ENCODE measurements around the gene GSE1.
A peak's percentile ranks its signal among the peaks of the same experiment; 100 is the strongest.

Gene GSE1

DNA sequence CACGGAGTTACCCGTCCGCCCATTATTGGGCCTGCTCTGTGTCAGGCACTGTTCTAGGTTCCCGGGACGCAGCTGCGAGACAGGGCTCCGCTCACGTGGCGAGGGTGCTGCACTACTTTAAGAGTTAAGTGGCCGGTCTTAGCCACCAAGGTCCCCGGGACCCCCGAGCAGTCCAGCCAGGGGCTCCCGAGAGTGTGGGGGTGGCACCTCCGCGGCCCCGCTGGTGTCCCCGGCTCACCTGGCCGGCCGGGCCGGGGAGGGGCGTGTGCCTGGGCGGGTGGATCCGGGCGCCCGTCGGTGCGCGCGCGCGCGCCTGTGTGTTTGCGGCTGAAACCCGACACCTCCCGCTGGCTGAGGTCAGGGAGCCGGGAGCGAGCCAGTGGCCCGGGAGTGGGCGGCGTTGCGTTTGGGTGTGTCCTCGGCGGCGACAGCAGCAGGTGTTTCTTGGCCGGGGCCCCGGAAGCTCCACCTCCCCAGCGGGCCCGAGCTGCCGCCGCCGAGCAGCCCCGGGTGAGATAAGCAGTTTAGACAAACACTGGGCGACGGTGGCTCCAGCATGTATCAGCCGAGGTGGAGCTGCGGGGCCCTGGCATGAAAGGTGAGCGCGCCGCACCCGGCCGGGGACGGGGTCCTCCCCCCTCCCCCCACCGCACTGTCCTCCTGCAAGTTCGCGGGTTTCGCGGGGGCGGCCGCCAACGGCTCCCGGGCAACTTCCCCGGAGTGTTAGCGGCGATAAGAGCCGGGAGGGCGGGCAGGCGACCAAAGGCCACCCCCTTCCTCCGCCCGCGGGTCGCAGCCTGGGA lies at the start of gene GSE1:
Gene GSE1 (plus strand): TSS at position 522 of the 803 bp plus-strand sequence. CDS start 70 bp downstream, at position 592.
- DNase-seq (ENCODE audit: low read depth) = no peak
- TF ChIP-seq, protein P1, sequence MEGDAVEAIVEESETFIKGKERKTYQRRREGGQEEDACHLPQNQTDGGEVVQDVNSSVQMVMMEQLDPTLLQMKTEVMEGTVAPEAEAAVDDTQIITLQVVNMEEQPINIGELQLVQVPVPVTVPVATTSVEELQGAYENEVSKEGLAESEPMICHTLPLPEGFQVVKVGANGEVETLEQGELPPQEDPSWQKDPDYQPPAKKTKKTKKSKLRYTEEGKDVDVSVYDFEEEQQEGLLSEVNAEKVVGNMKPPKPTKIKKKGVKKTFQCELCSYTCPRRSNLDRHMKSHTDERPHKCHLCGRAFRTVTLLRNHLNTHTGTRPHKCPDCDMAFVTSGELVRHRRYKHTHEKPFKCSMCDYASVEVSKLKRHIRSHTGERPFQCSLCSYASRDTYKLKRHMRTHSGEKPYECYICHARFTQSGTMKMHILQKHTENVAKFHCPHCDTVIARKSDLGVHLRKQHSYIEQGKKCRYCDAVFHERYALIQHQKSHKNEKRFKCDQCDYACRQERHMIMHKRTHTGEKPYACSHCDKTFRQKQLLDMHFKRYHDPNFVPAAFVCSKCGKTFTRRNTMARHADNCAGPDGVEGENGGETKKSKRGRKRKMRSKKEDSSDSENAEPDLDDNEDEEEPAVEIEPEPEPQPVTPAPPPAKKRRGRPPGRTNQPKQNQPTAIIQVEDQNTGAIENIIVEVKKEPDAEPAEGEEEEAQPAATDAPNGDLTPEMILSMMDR (IDR thresholded peaks at IDR 0.05; ENCODE audit: control insufficient read depth, insufficient read depth, low read depth, low read length, missing control alignments) = no peak

GRCh38 chr16:85563515-85564276 lies 49.4 kb upstream of the GSE1 start:
- TF ChIP-seq, protein P1 (IDR thresholded peaks at IDR 0.05; ENCODE audit: control insufficient read depth, insufficient read depth, low read depth, low read length, missing control alignments) = no peak
- no peak overlapping the region for H3K4me3 ChIP-seq (ENCODE audit: control insufficient read depth, low read depth, low read length)
- DNase-seq (ENCODE audit: low read depth) = no peak

More for the DNA sequence above, at the start of gene GSE1:
- peak within 1 kb of the TSS; percentile 57 for H3K4me3 ChIP-seq (ENCODE audit: control insufficient read depth, low read depth, low read length)

- TF ChIP-seq, protein P1 (IDR thresholded peaks at IDR 0.05; ENCODE audit: control insufficient read depth, insufficient read depth, low read depth, low read length, missing control alignments) = peak; percentile 59
- no peak for DNase-seq (ENCODE audit: low read depth)
- no peak overlapping the region for H3K4me3 ChIP-seq (ENCODE audit: control insufficient read depth, low read depth, low read length)
Observed at GRCh38 chr16:85564277-85565051, 48.7 kb upstream of the GSE1 start.

DNA sequence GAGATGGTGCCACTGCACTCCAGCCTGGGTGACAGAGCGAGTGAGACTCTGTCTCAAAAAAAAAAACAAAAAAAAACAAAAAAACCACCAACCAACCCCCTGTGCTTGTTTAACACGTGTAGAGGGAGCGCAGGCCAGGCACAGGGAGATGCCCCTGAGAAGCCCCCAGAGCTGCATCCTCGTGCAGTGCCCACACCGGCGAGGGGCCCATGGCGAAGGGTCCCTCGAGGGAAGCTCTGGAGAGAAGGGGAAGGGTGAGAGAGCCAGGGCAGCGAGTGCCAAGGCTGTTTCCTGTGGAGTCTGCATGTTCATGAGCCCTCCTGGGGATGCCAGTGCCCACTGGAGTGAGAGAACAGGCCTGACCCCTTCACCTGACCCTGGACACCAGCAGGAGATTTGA lies 47.8 kb upstream of the GSE1 start:
- H3K4me3 ChIP-seq (ENCODE audit: control insufficient read depth, low read depth, low read length) = no peak overlapping the region
- no peak for DNase-seq (ENCODE audit: low read depth)
- TF ChIP-seq, protein P1 (IDR thresholded peaks at IDR 0.05; ENCODE audit: control insufficient read depth, insufficient read depth, low read depth, low read length, missing control alignments) = no peak

DNA sequence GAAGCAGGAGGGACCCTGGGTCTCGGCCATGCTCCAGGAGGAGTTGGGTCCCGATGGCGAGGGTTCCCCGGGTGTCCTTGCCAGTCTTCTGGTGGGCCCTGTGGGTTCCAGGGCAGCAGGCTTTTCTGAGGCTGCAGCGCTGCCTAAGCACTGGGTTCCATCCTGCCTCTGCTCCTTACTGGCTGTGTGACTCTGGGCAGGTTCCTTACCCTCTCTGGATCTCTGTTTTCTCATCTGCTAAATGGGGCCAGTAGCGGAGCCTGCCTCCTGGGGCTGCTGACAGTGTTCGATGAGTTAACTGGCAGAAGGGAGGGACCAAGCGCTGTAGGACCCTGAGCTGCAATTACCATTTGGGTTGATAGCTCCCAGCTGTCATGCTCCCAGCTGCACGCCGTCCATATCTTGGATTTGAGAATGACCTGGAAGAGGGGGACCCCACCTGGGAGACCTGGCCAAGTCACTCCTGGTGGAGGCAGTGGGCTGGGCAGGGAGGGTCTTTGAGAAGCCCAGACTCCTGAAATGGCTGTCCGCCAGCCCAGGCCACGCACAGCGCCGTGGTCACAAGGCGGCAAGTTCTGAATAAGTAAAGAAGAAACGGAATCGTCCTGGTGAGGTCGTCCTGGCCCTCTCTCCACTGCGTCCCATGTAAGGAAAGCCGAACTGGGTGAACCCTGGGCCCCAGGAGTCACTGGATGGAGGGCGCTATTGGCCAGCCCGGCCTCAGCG lies 47.2 kb upstream of the GSE1 start:
- H3K4me3 ChIP-seq (ENCODE audit: control insufficient read depth, low read depth, low read length) = no peak overlapping the region
- TF ChIP-seq, protein P1 (IDR thresholded peaks at IDR 0.05; ENCODE audit: control insufficient read depth, insufficient read depth, low read depth, low read length, missing control alignments) = no peak
- DNase-seq (ENCODE audit: low read depth) = no peak
